Measurements from ENCODE around the gene TAS2R41.
"Not testable (repeated sequence)": the region's sequence is repeated elsewhere in the genome, so short reads cannot be mapped to it uniquely, and the experiment has no call there.

TAS2R41 gene

DNA sequence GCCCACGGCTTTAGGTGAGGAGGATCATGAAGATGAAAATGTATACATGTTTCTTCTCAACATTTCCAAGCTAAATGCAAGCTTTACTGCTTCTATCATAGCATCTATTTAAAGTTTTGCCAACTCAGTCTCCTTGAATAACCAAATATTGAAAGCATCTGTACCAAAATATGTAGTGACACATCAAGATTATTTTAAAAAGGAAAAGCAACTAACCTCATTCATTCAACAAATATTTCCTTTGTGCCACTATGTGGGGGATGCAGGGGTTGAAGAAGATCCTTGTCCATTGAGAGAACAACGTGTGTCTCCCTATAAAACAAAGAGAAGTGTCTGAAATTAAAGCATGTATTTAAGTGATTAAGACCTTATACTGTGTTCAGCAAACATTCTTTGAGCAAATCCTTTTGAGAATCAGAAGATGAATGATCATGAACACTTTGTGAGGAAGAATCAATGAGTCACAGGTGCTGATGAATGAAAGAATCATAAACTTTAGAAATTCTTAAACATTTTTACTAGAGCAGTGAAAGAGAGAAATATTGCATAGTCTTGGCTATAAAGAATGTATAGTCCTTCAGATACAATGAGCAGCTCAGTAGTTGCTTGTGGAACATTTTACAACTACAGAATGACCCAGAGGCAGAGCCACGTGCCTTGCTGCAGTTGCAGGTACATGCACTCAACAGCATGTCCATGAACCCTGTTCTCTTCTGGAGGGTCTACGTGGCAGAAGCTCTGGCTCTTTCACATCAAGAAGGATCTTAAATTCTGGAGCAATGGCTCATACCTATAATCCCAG, 20.5 kb upstream of the TAS2R41 start:
- no peak for DNase-seq

DNA sequence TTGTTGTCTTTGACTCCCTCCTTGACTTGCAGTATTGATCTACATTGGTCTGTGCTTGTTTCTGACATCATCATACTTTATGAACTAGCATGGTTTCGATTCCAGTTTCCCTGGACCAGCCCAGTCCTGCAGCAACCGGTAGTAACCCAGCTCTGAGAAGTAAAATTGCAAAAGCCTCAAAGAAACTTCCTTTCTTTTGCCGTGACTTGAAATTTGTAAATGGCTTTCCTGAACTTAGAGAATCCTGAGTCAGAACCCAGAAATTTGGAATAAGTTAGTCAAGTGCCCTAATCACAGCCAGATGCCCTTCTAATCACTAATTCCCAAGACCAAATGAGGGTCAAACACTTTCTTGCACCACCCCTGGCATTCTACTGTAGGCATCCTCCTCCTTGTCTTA, 19.4 kb upstream of the TAS2R41 start:
- no peak for DNase-seq

DNA sequence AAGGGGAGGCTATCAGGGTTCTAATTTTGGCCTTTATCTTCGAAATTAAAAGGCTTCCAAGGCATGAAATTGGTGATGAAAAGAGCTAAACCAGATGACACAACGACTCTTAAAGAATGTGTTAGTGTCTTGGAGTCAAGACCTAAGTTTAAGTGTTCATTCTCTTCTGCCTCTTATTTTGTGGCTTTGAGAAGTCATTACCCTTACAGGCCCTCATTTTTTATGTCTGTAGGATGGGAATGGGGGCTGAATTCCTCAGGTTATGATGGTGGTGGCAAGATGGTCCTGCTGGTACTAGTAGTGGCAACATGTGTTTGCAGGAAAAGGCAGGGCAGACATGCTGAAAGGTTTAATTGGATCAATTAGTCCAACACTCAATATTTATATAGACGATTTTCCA, 19.0 kb upstream of the TAS2R41 start:
- no peak for DNase-seq

GRCh38 chr7:143459359-143459758, 18.3 kb upstream of the TAS2R41 start:
- no peak for DNase-seq

DNA sequence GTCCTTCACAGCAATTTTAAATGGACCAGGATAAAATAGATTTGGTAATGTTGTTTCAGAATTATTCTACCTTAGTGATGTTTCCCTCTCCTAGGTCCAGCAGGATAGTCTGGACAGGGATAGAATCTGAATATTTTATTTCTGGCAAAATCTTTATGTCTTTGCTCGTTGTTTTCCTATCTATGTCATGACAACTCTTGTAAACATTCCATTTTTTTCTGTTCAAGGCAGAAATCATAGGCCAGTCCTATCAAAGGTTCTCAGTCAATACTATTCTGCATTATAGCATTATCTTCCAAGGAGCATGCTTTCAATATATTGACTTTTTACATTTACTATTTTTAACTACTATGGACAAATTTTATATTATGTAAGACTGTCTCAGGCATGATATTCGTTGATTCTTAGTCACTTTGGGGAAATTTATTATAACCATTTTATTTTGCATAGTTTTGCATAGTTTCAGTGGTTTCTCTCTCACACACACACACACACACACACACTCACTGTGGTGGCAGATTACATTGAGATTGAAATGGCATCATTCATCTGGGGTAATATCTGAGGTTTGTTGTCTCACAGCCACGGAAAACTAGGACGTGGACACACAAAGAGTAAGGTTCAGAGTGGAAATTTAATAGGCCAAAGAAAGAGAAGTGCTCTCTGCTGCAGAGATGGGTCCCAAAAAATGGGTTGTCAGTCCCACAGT, 17.2 kb upstream of the TAS2R41 start:
- DNase-seq = no peak

GRCh38 chr7:143462045-143462444, 15.6 kb upstream of the TAS2R41 start:
- DNase-seq = no peak

DNA sequence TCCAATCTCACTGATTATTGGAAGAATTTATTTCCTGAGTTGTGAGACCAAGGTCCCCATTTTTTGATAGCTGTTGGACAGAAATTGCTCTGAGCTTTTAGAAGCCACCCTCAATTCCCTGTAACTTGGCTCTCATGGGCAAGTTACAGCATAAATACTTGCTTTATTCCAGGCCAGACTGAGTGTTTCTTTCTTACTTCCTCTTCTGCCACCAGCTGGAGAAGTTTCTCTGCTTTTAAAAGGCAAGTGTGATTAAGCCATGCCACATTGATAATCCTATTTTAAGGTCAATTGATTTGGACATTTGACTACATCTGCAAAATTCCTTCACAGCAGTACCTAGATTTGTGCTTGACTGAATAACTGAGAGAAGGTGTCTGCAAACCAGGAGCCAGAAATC, 14.1 kb upstream of the TAS2R41 start:
- DNase-seq = no peak

DNA sequence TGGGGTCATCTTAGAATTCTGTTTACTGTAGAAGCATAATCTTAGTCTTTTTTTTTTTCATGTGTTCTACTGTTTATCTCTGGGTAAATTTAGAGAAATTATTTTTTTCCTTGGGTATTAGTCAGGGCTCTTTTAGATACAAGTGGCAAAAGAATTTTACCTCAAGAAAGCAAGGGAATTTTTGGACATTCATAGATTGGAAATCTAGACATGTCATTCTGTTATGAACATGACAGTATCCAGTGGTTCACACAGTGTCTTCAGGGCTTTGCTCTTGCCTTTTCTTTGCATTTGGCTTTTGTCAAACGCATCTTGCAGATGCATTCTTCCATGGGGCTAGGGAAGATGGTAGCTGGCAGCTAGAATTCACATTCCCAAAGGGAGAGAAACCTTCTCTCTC, 13.7 kb upstream of the TAS2R41 start:
- DNase-seq = no peak

- DNase-seq = no peak
Observed at GRCh38 chr7:143467724-143468123, 9.9 kb upstream of the TAS2R41 start.

GRCh38 chr7:143472071-143472689, 5.5 kb upstream of the TAS2R41 start:
- DNase-seq = not testable (repeated sequence)

DNA sequence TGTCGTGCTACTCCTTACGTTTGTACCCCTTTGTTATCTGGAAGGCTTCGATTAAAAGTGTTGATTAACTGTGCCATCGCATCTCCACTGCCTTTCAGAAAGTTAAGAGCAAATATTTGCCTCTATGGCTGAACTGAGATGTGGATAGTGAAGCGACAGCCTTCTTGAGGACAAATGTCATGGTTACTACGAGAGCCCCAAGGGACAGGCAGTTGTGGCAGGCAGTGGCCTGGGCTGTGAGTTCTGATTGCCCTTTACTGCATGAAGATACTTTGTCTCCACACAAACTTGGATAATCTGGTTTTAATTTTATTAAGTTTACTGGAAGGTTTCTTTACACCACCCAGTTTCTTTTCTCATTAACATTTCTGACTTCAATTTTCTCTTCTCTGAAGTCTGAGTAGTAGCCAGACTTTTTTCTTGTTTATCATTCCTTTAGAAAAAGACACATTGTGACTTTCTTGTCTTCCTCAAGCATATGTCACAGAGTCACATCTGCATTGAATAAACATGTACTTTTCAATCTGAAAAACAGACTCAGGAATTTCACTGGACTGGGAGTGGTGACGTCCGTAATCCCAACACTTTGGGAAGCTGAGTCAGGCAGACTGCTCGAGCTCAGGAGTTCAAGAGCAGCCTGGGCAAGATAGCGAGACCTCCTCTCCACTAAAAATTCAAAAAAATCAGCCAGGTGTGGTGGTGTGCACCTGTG, 1.5 kb downstream of the TAS2R41 start:
- DNase-seq = no peak

DNA sequence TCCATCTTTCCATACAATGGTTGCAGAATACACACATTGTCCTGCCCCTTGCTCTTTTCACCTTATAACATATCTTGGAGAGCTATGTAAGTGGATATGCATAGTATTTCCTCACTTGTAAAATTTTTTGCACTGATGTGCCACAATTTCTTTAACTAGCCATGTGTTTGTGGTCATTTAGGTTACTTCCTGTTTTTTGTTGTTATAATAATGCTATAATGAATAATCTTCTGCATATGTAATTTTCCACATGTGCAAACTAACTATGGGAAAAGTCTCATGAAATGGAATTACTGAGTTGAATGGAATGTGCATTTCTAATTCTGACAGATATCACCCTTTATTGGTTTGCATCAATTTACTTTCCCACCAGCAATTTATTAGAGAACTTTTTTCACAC, 2.8 kb downstream of the TAS2R41 start:
- DNase-seq = no peak

DNA sequence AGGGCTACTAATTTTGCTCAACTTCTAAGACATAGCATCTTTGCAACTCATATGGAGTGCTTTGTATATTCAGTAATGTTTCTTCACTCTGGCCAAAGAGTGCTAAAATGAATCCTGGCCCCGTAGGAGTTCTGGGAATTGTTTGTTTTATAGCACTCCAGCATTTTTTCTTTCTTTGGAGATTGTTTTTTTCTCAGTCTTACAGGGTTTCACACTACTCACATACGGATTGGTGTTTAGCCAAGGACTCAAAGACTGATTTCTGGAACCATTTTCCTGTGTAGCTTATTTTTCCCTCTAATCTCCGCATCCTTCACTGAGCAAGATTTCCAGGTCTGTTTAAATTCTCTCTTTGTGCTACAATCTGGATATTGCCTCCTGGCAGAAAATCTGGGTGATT, 6.4 kb downstream of the TAS2R41 start:
- DNase-seq = no peak

GRCh38 chr7:143485094-143485493, 7.4 kb downstream of the TAS2R41 start:
- DNase-seq = no peak

DNA sequence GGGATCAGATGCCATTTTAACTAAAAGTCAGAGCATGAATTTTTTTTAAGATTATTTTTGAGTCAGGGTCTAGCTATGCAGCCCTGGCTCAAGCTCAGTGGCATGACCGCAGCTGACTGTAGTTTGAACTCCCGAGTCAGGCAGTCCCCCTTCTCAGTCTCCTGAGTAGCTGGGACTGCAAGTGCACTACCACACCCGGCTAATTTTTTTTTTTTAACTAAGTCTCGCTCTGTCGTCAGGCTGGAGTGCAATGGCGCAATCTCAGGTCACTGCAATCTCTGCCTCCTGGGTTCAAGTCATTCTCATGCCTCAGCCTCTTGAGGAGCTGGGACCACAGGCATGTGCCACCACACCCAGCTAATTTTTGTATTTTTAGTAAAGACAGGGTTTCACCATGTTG, 7.8 kb downstream of the TAS2R41 start:
- DNase-seq = no peak

- not testable (repeated sequence) for DNase-seq
Observed at GRCh38 chr7:143486266-143486665, 8.6 kb downstream of the TAS2R41 start.

DNA sequence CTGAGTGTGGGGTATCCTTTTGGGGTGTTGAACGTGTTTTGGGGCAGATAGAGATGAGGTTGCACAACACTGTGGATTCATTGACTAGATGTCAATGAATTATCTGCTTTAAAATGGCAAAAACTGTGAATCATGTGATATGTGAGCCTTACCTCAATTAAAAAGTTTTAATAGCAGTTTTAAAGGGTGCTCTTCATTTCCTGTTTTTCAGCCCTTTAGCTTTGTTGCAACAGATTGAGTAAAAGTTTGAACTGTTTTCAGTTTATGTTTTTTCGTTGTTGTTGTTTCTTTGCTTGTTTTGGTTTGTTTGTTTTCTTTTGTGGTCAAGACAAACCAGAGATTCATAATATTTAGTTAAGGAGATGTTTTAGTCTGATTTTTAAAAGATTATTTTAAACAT, 9.4 kb downstream of the TAS2R41 start:
- no peak for DNase-seq

GRCh38 chr7:143487566-143487965, 9.9 kb downstream of the TAS2R41 start:
- DNase-seq = no peak

- no peak for DNase-seq
Observed at GRCh38 chr7:143490717-143491306, 13.1 kb downstream of the TAS2R41 start.

DNA sequence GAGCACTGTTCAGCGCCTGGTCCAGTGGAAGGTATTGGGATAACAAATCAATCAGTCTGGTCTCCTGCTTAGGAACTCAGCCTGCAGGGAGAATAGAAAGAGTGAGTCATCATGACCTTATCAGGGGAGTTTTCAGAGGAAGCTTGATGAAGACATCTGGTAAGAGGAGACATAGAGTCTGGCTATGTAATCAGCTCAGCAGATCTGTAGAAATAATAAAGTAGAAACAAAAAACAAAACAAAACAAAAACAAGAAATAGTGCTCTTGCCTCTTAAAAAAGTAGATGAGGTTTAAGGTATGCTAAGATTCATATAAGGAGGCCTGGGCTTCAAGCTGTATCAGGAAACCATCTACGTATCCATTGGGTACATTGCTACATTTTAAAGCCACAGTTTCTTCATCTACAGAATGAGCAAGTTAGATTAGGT, 14.4 kb downstream of the TAS2R41 start:
- no peak for DNase-seq

DNA sequence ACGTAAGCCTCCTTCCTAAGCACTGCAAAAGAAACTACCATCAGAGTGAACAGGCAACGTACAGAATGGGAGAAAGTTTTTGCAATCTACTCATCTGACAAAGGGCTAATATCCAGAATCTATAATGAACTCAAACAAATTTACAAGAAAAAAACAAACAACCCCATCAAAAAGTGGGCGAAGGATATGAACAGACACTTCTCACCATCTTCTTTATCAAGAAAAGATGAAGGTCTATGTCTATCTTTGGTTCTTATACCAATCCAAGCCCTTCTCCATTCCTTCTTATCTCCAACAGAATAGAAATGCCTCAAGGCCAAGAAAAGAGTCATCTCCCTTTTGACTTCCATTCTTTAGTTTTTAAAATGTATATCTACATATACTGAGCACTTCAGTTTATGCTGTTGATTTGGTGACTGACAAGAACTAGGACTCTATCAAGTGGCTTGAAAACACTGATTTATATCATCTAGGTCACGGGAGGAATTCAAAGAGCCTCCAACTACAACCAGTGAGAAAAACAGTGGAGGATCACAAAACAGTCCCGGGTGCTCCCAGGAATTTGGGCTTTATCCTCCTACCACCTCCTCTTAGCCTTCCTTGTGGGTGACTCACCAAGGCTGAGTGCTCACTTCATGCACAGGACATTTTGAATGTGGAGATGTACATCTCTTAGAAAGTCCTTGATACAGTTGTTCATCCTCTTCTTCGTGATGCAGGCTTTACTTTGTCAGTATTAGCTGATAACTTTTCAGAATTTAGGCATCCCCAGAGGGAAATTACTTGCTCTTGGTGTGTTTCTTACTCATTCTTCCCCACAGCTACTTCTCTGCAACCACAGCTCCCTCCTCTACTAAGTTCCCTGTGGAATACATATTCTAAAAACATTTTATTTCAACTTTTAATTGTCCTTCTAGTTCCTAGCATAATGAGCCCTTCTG, 15.4 kb downstream of the TAS2R41 start:
- no peak for DNase-seq

DNA sequence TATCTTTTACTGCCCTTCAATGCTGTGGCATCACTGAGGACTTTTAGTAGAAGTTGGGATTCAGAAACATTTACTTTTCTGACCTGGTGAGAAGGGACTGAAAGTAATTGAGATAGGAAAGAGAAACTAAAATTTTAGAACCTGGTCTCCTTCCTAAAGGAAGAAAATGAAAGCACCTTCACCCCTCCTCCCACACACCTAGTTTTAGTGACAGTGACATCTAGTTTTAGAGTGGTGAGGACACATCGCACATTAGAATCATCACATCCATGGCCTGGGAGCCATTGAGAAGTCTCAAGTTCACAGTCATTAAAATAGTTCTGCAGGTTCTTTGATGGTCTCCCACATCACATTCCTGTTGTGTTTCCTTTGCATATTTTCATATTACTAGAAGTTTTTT, 16.1 kb downstream of the TAS2R41 start:
- DNase-seq = no peak
